ENCODE results near the gene PHOSPHO1.

DNA sequence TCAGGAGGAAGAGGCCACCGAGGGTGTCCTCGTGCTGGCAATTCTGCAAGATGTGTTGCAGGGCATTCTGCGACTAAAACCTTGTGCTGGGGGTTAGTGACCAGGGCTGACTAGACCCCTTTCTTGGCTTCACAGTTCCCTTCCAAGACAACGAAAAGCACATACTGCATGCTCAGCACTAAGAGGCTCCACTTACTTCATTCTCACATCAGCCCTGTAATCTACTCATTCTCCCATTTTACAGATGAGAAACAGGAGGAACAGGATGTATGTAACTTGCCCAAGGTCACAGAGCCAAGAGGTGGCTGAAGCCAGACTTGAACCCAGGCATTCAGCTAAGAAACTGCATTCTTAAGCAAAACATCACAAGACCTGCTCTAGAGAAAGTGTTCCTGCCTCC lies 5.3 kb upstream of the PHOSPHO1 start:
- TF ChIP-seq, protein P1, sequence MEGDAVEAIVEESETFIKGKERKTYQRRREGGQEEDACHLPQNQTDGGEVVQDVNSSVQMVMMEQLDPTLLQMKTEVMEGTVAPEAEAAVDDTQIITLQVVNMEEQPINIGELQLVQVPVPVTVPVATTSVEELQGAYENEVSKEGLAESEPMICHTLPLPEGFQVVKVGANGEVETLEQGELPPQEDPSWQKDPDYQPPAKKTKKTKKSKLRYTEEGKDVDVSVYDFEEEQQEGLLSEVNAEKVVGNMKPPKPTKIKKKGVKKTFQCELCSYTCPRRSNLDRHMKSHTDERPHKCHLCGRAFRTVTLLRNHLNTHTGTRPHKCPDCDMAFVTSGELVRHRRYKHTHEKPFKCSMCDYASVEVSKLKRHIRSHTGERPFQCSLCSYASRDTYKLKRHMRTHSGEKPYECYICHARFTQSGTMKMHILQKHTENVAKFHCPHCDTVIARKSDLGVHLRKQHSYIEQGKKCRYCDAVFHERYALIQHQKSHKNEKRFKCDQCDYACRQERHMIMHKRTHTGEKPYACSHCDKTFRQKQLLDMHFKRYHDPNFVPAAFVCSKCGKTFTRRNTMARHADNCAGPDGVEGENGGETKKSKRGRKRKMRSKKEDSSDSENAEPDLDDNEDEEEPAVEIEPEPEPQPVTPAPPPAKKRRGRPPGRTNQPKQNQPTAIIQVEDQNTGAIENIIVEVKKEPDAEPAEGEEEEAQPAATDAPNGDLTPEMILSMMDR (IDR thresholded peaks at IDR 0.05), result no peak
- TF ChIP-seq POLR2A (IDR thresholded peaks at IDR 0.05), result no peak

All from lower leg skin (tissue), 3 donors.